ENCODE measurements around the gene PPP2R5A.
"Not testable (repeated sequence)": the region's sequence is repeated elsewhere in the genome, so short reads cannot be mapped to it uniquely, and the experiment has no call there.

The PPP2R5A gene

GRCh38 chr1:212295579-212295978 lies 10.4 kb downstream of the PPP2R5A start:
- DNase-seq = no peak
- TF ChIP-seq GATA1 (IDR thresholded peaks at IDR 0.05; ENCODE audit: low read depth, low read length) (no peak), POLR2A (IDR thresholded peaks at IDR 0.05; ENCODE audit: low read length) (no peak)

- no peak for DNase-seq
- TF ChIP-seq POLR2A (IDR thresholded peaks at IDR 0.05; ENCODE audit: low read length) = no peak
- no peak for TF ChIP-seq GATA1 (IDR thresholded peaks at IDR 0.05; ENCODE audit: low read depth, low read length)
Observed at GRCh38 chr1:212297338-212297737, 12.1 kb downstream of the PPP2R5A start.

DNA sequence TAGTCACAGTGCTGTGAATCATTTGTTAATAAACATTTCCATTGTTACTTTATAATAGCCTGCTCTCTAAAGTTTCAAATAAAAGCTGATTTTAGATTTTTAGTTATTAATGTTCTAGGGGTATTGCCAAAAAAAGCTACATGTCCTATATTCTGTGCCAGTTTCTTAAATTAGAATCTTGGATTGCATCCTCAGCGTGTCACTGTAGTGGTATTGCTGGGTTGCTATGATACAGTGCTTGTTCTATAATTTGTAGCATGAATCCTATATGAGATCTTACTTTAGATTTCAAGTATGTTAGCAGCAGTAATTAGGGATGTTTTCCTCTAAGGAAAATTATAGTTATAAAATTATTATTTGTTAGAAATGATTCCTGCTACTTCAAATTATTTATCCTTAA lies 16.4 kb downstream of the PPP2R5A start:
- TF ChIP-seq GATA1 (IDR thresholded peaks at IDR 0.05; ENCODE audit: low read depth, low read length) (no peak), POLR2A (IDR thresholded peaks at IDR 0.05; ENCODE audit: low read length) (no peak)
- DNase-seq = no peak

GRCh38 chr1:212302745-212303383 lies 17.7 kb downstream of the PPP2R5A start:
- DNase-seq = no peak
- no peak for TF ChIP-seq GATA1 (IDR thresholded peaks at IDR 0.05; ENCODE audit: low read depth, low read length)
- TF ChIP-seq POLR2A (IDR thresholded peaks at IDR 0.05; ENCODE audit: low read length) = no peak

- TF ChIP-seq GATA1 (IDR thresholded peaks at IDR 0.05; ENCODE audit: low read depth, low read length) (no peak), POLR2A (IDR thresholded peaks at IDR 0.05; ENCODE audit: low read length) (no peak)
- no peak for DNase-seq
Observed at GRCh38 chr1:212305342-212305741, 20.1 kb downstream of the PPP2R5A start.

GRCh38 chr1:212305984-212306452 lies 20.8 kb downstream of the PPP2R5A start:
- DNase-seq = not testable (repeated sequence)

- DNase-seq = no peak
- TF ChIP-seq GATA1 (IDR thresholded peaks at IDR 0.05; ENCODE audit: low read depth, low read length) = no peak
- TF ChIP-seq POLR2A (IDR thresholded peaks at IDR 0.05; ENCODE audit: low read length) = no peak
Observed at GRCh38 chr1:212309967-212310366, 24.8 kb downstream of the PPP2R5A start.

- TF ChIP-seq GATA1 (IDR thresholded peaks at IDR 0.05; ENCODE audit: low read depth, low read length) (no peak), POLR2A (IDR thresholded peaks at IDR 0.05; ENCODE audit: low read length) (no peak)
- no peak for DNase-seq
Observed at GRCh38 chr1:212310383-212310782, 25.2 kb downstream of the PPP2R5A start.

DNA sequence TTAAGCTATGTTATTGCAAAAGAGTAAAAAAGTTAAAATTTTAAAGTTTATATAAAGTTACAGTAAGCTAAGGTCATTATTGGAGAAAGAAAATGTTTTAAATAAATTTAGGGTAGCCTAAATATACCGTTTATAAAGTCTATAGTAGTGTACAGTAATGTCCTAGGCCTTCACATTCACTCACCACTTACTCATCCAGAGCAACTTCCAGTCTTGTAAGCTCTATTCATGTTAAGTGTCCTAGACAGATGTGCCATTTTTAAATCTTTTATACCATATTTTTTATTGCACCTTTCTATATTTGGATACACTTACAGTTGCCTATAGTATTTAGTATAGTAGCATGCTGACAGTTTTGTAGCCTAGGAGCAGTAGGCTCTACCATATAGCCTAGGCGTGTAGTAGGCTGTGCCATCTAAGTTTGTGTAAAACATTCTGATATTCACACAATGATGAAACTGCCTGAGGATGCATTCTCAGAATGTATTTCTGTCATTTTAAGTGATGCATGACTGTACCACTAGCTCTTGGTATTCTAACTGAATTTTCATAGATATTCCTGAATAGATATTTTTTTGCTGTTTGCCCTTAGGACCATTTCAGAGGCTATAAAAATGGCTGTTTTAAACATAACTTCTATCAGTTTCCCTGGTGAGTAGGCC lies 26.8 kb downstream of the PPP2R5A start:
- no peak for DNase-seq

GRCh38 chr1:212313616-212314015 lies 28.4 kb downstream of the PPP2R5A start:
- no peak for DNase-seq
- TF ChIP-seq GATA1 (IDR thresholded peaks at IDR 0.05; ENCODE audit: low read depth, low read length) = no peak
- TF ChIP-seq POLR2A (IDR thresholded peaks at IDR 0.05; ENCODE audit: low read length) = no peak

More for the DNA sequence above, 26.8 kb downstream of the PPP2R5A start:
- TF ChIP-seq GATA1 (IDR thresholded peaks at IDR 0.05; ENCODE audit: low read depth, low read length) (no peak), POLR2A (IDR thresholded peaks at IDR 0.05; ENCODE audit: low read length) (no peak)

- TF ChIP-seq POLR2A (IDR thresholded peaks at IDR 0.05; ENCODE audit: low read length) = no peak
- DNase-seq = no peak
Observed at GRCh38 chr1:212315184-212315583, 30.0 kb downstream of the PPP2R5A start.

GRCh38 chr1:212315907-212316306 lies 30.7 kb downstream of the PPP2R5A start:
- DNase-seq = peak; percentile 31 to 51

GRCh38 chr1:212317916-212318315 lies 32.7 kb downstream of the PPP2R5A start:
- no peak for TF ChIP-seq POLR2A (IDR thresholded peaks at IDR 0.05; ENCODE audit: low read length)
- no peak for TF ChIP-seq GATA1 (IDR thresholded peaks at IDR 0.05; ENCODE audit: low read depth, low read length)
- peak in 1 of 2 experiments; percentile 2 for DNase-seq

More at GRCh38 chr1:212315907-212316306, 30.7 kb downstream of the PPP2R5A start:
- TF ChIP-seq GATA1 (IDR thresholded peaks at IDR 0.05; ENCODE audit: low read depth, low read length) (no peak), POLR2A (IDR thresholded peaks at IDR 0.05; ENCODE audit: low read length) (no peak)

DNA sequence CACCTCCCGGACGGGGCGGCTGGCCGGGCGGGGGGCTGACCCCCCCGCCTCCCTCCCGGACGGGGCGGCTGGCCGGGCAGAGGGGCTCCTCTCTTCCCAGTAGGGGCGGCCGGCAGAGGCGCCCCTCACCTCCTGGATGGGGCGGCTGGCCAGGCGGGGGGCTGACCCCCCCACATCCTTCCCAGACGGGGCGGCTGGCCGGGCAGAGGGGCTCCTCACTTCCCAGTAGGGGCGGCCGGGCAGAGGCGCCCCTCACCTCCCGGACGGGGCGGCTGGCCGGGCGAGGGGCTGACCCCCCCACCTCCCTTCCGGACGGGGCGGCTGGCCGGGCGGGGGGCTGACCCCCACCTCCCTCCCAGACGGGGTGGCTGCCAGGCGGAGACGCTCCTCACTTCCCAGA lies 35.8 kb downstream of the PPP2R5A start:
- DNase-seq = not testable (repeated sequence)

- DNase-seq = no peak
- TF ChIP-seq POLR2A (IDR thresholded peaks at IDR 0.05; ENCODE audit: low read length) (no peak), GATA1 (IDR thresholded peaks at IDR 0.05; ENCODE audit: low read depth, low read length) (no peak)
Observed at GRCh38 chr1:212323066-212323465, 37.9 kb downstream of the PPP2R5A start.
